GM23338 (cell line): ENCODE measurements around the gene MTHFS. TPM values are rescaled to one million over a fixed set of nuclear protein-coding genes. Genes with fewer than 3 reads are reported as not detected.

Experiments
- ETS1 ChIP-seq: IDR thresholded peaks from 2 replicates; pipeline ENCODE4 v1.6.1; 2016; ENCODE audit warnings: antibody characterized with exemption
- POLR2AphosphoS5 ChIP-seq: IDR thresholded peaks from 2 replicates; pipeline ENCODE4 v1.6.1; 2016; ENCODE audit warnings: antibody characterized with exemption, low read depth
- REST ChIP-seq: IDR thresholded peaks from one replicate; pipeline ENCODE4 v1.6.1; 2018; ENCODE audit warnings: antibody characterized with exemption; ENCODE audit not compliant: unreplicated experiment
- ZNF462 ChIP-seq: fragments of 250-450 bp; sonication (Bioruptor Pico); IDR thresholded peaks from 2 replicates; pipeline ENCODE4 v1.5.0; 2020; ENCODE audit warnings: mild to moderate bottlenecking, moderate library complexity
- polyA plus RNA-seq: library from polyadenylated mRNA; unstranded; fragments of >200 nt; fragmentation: Nextera tagmentation; extraction: Ambion mirVana; gene quantifications from 2 replicates; pipeline ENCODE4 v1.2.1, GENCODE V29; 2016
- total RNA-seq: library from RNA; depleted of rRNA; stranded (reverse); fragments of >200 nt; shearing (Covaris generic); gene quantifications from 2 replicates; pipeline ENCODE4 v1.2.3, GENCODE V29; 2014

The MTHFS gene
- total and polyA plus RNA-seq, 2 experiments from 2014 or later: 33.2 to 62.0 TPM

DNA sequence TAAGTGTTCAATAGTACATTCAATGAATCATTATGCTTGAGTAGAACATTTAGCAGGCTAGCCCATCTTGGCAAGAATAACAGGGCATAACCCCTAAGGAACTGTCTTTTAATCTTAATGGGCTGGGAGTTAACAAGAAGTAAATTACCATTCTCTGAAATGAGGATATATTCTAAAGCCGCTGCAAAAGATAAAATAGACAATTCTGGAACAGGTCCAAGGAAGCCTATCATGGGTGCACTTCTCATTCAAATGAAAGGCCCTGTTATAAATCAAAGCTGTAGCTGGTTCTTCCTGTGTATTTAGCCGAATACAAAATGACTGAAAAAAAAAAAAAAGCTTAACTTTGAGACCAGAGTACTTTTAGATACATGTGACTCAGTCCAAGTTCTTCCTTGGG, 15.6 kb downstream of the MTHFS start (continued):
- TF ChIP-seq ZNF462 (CRISPR knock-in tag) (no peak), POLR2AphosphoS5 (no peak), ETS1 (no peak), REST (no peak)
